Measurements from ENCODE around the gene NFIA.
"Not testable (repeated sequence)": the region's sequence is repeated elsewhere in the genome, so short reads cannot be mapped to it uniquely, and the experiment has no call there.

Gene NFIA

DNA sequence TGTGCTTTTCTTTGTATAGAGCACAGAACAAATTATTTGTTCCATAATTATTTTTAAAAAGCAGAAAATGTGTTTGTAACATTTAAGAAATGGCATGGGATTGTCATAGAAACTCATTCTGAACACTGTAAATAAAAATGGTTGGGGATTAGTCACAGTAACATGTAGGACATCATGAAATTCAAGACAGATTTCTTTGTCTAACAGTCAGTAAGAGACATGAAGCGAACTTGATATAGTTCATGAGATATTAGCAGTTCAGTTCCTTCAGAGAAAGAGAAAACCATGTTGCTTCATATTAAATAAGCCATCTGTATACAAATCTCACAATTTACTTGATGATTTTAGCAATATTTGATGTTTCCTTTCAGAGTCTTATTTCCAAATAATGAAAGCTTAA, 19.7 kb downstream of the NFIA start:
- no peak for DNase-seq (ENCODE audit: low read depth, low spot score)

DNA sequence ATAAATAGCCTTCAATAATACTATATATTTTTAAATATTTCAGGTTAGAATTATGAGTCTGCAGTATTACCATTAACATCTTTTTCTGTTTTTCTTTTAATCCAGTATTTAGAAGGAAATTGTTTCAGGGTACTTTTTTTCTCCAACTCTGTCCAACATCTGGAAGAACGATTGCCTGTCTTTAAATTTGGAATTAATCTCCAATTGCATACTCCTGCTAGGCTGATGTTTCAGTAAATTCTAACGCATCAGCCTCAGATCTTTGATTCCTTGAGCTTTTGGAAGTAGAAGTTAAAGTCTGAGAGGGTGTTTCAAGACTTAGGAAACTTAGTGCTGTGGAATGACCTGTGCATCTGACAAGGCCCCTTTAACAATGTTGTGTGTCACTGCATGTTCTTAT, 20.3 kb downstream of the NFIA start:
- DNase-seq (ENCODE audit: low read depth, low spot score): no peak

DNA sequence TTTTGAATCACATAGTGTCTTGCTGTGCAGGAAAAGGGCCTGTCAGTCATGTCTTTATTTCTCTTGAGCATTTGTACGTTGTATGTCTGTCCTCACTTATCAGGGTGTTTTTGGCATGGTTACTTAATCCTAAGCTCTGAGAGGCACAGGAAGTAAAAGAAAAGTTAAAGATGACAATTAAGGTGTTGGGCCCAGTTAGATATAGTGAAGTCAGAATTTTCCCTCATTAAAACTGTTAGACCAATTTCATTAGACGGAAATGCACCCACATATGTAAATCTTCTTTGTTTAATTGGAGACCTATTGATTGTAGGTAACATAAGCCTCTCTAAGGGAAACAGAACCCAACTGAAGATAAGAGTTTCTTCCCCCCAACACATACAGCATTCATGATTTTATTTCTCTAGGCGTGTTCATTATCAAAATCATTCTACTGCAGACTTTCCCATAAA, 21.9 kb downstream of the NFIA start:
- no peak for DNase-seq (ENCODE audit: low read depth, low spot score)

DNA sequence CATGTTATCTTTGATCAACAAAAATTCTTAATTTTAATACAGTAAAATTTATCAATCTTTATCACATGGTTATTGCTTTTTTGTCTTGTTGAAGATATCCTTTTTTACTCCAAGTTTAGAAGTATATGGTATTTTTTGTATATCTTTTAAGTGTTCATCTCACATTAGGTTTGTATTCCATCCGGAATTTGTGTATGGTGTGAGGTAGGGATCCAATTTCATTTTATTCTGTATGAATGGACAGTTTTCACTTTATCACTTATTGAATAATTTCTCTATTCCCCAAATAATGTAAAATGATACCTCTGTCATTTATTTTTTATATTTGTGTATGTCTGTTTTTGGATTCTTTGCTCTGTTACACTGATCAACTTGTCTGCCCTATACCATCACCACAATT, 25.3 kb downstream of the NFIA start:
- DNase-seq (ENCODE audit: low read depth, low spot score): no peak

DNA sequence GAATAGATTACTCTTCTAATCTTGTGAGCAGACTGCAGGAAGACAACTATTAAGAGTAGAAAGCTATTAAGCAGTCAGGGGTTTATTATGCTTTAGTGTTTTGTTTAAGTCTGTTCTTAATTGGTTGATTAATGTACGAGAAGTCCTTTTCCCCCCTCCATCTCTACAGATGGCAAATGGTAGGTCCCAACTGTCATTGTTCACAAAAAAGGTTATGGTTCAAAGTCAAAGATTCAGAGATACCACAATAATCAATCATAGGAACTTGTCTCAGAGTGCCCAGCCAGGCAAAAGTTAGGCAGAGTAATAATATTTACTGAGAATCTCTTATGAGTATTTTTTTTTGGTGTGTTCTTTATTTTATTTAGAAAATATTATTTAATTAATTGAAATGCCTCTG, 26.8 kb downstream of the NFIA start:
- no peak for DNase-seq (ENCODE audit: low read depth, low spot score)

DNA sequence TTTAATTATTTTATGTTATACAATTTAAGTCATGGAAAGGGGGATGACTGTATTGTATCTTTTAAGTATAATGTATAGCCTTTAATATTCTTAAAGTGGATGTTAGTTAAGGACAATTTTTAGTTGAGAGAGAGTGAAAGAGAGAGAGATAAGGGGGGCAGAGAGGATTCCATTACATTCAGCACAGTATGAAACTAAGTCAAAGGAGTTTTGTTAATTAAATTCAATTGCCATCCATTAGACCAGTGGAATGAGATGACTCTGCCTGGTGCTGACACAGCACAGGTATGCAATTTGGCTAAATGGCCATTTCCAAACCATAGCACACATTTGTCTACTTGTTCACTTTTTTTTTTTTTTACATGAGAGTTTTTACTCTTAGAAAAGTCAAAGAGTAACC, 27.5 kb downstream of the NFIA start:
- DNase-seq (ENCODE audit: low read depth, low spot score): no peak

DNA sequence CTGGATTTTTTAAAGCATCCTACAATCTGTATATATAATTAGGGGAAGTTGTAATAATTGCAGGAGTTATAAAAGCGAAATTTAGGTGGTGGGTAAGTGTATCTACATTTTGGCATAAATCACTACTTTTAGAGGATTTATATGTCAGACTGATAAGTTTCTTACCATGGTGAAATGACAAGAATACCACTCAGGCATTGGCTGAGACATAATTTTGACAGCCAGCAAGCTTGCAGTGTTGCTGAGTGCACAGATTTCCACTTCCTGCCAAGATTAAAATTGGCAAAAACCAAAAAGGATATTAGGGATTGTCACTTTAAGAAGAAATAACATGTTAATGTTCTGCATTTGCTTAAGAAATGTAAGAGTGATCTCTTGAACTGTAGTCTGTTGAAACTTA, 28.2 kb downstream of the NFIA start:
- no peak for DNase-seq (ENCODE audit: low read depth, low spot score)

DNA sequence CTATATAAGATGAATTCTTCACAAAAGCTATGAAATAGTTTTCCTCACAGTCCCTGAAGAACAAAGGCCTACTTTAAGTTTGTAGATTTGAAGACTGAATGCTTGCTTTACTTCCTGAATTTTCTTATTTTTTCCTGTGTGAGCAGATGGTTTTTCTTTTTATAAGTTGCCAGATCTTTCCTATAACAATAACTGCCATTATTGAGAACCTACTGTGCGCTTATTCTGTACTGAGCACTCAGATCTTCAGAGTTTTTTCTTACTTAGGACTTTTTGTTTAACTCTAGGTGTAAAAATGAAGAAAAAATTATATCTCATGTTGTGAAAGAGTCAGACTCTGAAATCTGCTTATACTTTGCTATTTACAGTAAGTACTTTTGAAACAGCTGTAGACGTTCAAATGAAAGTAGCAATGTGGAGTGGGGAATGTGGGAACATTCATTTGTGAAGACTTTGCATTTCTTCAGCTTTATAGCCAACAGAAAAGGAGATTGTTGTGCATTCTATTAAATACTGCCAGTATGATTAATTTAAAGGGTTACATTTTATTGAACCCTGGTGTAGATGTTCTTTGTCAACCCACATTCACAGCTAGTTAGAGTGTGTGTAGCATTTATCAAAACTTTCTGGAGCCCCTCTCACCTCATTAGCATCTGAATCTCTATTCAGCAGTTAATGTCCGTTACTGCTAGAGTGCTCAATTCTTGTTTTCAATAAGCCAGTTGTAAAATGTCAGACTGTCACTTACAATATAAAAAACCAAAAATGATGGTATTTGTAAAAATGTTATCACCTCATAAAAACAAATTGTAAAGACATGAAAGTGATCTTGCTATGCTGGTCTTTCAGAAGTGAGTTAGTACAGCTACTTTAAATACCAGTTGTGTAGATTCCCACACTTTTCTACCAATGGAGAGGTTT, 29.0 kb downstream of the NFIA start:
- DNase-seq (ENCODE audit: low read depth, low spot score): no peak

DNA sequence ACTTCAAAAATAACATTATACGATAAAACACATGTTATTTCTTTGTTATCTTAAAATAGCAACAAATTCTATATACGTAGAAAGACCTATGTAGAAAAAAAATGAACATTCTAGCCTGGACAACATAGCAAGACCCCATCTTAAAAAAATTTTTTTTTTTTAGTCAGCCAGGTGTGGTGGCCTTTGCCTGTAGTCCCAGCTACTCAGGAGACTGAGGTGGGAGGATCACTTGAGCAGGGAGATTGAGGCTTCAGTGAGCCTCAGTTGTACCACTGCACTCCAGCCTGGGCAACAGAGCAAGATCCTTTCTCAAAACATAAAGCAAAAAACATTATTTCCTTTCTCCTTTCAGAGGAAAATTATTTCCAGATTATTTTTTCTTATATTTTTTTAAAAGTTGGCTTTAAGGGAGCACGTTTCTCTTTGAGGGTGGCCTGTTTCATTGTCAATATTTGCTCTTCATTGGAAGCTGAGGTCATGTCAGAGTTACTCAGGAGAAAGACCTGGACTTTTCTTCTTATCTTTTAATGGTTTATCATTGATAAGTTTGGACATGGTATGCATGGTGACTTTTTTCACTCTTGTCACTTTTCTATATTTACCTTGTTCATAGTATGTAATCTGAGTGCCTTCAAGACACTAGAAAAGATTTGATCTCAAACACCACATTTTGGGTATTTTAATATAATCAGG, 32.0 kb downstream of the NFIA start:
- no peak for DNase-seq (ENCODE audit: low read depth, low spot score)

DNA sequence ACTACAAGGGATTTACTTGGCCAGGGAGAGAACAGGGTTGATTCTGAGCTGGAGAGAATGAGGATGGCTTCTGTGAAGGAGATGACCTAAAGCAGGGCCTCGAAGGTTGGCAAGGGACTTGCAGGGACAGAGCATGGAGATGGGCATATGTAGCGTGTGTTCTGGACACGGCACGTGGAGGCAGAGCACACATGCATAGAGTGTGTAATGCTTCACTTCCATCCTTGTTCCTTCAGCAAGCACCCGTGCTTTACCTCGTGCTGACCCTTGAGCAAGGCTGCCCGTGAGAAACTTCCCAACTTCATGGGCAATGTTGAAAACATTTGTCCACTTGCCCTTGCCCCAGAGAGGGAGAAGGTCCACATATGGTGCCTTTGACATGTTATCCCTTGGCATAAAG, 33.1 kb downstream of the NFIA start:
- no peak for DNase-seq (ENCODE audit: low read depth, low spot score)

DNA sequence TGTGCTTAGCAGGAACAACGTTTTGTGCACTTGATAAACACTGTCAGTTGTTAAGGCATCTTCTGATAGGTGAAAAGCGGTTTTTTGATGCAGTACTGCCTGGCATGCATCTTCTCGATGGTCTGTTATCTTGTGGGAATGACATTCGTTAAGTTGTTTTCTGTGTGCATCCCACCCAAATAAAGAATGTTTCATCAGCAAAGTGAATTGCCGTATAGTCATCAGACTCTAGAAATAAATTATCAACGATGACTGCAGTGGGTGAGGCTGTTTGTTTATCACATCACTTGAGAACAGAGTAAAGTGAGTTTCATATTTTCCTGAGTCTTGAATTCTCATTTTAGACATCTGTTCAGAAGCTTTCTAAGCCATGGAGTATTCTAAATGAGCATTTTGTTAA, 34.1 kb downstream of the NFIA start:
- DNase-seq (ENCODE audit: low read depth, low spot score): no peak

DNA sequence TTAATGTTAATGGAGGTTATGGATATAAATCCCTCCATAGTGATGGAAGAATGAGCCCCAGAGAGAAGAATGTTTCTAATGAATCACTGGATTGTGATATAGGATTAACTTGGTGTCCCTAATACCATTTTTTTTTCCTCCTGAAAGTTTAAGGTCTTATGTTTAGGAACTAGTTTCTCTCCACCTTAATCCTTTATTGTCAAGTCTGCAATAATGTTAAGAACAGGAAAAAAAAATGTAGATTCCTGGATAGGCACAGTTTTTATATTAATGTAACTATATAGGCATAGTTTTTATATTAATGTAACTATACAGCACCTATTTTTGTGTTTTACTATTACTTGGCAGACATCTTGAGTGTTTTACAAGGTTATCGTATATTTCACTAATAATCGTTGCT, 34.9 kb downstream of the NFIA start:
- no peak for DNase-seq (ENCODE audit: low read depth, low spot score)

DNA sequence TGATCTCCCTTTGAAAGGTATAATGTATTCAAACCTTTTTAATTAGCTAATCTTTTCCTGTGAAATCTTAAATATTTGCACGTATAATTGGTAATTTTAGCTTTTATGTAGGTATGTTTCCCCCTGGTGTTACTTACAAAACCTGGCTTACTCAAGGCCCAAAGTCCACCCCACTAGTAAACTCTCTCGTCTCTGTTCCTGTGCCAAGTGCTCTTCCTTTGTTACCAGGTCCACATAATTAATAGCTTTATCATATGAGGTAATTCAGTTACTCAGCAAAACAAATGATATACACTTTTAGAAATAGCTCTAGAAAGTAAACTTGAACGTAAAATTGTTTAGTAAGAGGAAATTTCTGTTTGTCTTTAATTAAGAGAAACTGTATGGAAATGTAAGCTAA, 36.7 kb downstream of the NFIA start:
- no peak for DNase-seq (ENCODE audit: low read depth, low spot score)

DNA sequence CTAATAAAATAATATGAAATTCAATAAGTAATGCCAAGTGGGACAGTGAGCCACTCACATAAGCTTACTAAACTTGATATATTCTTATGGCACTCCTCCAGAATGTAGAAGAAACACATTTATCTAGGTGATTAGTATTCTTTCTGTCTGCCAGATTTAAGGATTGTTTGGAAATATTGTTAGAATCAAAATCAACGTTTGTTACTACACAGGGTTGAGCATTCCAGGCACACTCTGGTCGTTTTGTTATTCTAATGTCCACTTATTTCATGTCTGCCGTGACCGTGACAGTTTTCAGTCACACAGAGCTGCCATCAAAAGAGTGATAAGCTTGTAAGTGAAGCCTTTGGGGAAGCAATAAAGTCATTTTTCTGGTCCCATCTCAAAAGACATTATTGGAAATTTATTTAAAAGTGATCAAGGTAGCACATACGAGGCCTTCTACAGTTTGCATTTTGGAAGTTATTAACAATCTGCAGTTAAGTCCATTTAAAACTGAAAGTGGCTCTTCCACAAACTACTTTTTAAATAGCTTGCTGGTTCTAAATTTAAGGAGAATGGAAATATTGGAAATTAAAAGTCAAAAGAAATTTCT, 38.0 kb downstream of the NFIA start:
- DNase-seq (ENCODE audit: low read depth, low spot score): no peak

DNA sequence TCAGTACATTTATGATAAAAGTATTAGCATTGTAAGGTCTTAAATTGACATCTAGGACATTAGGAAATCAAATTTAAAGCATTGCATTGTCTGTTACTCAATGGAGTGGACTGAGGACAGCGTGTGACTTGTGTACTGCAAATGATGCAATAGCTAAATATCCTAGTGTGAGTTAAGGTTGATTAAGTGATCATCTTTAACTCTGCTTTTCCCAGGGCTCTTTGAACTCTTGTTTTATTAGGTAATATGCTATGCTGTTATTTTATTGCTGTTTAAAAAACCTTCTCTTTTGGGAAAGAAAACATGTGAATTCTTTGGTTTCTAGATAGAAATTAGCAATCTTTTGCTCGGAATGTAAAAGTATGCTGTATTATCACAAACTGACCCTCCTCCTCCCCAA, 38.6 kb downstream of the NFIA start:
- DNase-seq (ENCODE audit: low read depth, low spot score): no peak

DNA sequence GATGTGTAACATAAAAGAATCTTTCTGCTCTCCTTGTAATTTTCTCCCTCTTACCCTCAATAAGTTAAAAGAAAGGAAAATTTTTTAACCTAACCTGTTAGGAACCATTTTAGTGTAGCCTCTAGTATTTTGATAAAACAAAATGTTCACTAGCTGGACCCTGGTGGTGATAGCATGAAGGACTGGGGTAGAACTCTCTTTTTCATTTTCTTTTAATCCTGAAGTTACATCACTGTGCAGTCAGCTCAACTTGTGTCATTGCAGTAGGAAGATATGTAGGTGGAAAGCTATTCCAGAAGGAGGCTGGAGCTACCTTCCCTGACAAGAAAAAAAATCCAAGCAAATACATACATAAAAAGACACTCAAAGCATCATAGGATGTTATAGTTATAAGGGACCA, 39.3 kb downstream of the NFIA start:
- no peak for DNase-seq (ENCODE audit: low read depth, low spot score)

DNA sequence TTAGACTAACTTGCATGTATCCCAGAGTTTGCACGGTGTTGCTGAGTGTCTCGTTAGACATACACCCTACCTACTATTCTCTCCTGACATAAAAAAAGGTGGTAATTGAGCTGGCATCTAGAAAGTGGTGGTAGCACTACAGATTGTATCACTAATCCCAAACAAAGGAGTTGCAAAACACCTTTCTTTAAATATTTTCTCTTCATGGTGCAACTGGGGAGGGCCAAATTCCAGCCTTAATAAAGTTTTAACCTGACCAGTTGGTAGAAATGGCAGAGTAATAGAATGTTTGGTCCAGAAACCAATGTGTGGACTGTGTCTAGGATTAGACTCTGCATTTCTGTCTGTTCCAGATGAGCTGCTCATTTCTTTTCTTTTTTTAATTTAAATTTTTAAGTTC, 40.0 kb downstream of the NFIA start:
- no peak for DNase-seq (ENCODE audit: low read depth, low spot score)

DNA sequence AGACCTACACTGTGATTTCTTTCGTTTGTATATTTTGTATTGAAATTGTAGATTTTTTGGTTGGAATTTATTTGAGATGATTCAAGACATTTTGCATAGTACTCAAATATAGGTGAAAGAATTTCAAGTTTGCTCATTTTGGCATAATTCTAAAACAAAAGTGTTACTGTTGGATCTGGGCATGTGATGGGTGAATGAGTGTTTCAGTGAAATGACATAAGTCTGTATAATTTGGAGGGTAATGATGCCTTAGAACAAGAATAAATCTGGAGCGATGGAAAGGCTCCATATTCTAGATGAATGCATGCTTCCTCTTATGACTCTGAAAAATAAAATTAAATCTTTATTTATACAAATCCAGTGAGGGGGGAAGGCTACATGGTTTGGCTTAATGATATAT, 41.0 kb downstream of the NFIA start:
- no peak for DNase-seq (ENCODE audit: low read depth, low spot score)

DNA sequence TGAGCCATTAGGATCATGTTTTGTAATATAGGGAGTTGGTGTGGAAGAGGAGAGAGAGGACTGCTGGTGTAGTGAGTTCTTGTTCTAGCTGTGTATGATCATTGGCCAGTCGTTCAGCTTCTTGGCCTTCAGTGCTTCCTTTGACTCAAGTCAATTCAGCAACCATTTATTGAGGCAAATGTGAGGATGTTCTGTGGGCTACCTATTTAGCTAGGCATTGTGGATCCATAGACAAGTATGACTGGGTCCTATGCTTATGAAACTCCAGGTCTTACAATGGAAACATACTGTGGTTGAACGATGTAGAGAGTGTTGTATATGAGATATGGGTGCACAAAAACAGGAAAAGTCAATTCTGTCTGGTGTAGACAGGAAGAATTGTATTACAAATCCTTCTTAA, 41.7 kb downstream of the NFIA start:
- DNase-seq (ENCODE audit: low read depth, low spot score): no peak

DNA sequence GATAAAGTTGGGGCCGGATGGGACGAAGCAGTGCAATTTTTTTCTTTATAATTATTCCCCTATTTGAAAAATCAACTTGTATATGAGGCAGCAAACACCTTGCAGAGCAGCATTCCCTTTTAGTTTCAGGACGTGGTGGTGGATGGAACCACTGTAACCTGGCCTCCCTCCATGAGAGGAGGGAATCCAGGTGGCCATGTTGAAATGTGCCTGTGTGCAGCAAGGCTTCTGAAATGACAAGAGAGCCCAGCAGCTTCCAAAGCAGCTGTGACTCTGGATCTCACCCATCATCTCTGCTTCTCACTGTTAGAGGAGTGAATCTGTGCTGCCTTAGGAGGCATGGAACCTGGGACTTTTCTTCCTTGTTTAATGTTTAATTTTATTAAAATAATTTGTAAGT, 42.3 kb downstream of the NFIA start:
- DNase-seq (ENCODE audit: low read depth, low spot score): no peak

DNA sequence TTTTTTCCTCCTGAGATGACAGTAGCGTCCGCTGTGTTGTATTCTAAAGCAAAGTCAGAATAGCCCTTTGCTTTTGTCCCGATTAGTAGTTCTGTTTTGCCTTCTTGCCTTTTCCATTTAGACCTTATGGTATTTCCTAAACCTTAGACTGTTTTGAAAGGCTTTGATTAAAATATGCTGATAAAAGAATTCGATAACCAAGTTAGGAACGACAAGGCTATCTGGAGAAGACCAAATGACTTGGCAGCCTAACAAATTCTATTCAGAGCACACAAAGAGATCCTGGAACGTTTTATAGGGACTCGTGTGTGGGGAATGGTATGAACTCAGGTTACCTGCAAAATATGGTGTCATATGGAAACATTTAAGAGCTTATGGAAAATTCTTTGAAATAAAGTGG, 42.9 kb downstream of the NFIA start:
- DNase-seq (ENCODE audit: low read depth, low spot score): no peak

DNA sequence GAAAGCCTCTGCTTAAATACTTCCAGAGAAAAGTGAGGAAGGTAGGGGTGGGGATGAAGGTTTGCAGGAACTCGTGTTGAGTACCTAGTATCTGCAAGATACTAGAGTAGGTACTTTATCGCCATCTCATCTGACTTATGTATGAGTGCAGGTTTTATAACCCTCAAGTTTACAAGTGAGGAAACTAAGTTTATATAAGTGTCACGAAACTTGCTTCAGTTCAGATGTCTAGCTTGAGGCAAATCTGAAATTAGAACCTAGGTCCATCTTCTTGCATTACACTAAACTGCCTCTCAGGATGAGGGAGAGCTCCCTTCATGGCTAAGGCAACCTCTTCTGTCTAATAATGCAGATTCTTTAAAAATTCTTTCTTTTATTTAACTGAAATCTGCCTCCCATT, 43.5 kb downstream of the NFIA start:
- no peak for DNase-seq (ENCODE audit: low read depth, low spot score)

DNA sequence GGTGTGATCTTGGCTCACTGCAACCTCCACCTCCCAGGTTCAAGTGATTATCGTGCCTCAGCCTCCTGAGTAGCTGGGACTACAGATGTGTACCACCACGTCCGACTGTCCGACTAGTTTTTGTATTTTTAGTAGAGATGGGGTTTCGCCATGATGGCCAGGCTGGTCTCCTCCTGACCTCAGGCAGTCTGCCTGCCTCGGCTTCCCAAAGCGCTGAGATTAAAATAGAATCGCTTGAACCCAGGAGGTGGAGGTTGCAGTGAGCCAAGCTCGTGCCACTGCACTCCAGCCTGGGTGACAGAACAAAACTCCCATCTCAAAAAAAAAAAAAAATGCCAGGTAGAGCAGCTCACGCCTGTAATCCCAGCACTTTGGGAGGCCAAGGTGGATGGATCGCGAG, 44.5 kb downstream of the NFIA start:
- DNase-seq (ENCODE audit: low read depth, low spot score): not testable (repeated sequence)

Data from iPS DF 19.7 (cell line).